IMR-90 (cell line): ENCODE data around the gene GAS2L2. TPM values are rescaled to one million over a fixed set of nuclear protein-coding genes. Genes with fewer than 3 reads are reported as not detected.

ENCODE experiments used
- ATAC-seq: fragments of 200-7000 bp; cut with Tn5 transposase; 2 replicates; pipeline ENCODE4 v1.9.1; 2020; ENCODE audit warnings: low read depth, mild to moderate bottlenecking, moderate library complexity
- BruUV-seq: library from RNA; stranded (reverse); fragments of 400-500 nt; replicated peaks from 2 replicates; lab custom pipeline; 2021; lab: Mats Ljungman, UMichigan
- CTCF ChIA-PET: fragments of 300-600 bp; formaldehyde crosslinking; extraction: SDS; loops from one replicate; lab custom pipeline; 2021; ENCODE audit warnings: antibody characterized with exemption; lab: Yijun Ruan, JAX
- POLR2A ChIA-PET: fragments of 300-600 bp; sonication (Branson Sonifier 250); formaldehyde crosslinking; loops from one replicate; lab custom pipeline; 2022; ENCODE audit warnings: antibody characterized with exemption; ENCODE audit not compliant: unreplicated experiment; lab: Charles Lee
- DNase-seq: peaks from one replicate; pipeline ENCODE4 v3.0.0; 2013
- H2AFZ ChIP-seq: replicated peaks from 2 replicates; pipeline ENCODE3; 2013; ENCODE audit warnings: low read length, mild to moderate bottlenecking; ENCODE audit not compliant: poor library complexity
- H2AK5ac ChIP-seq: 2 replicates; pipeline ENCODE4 v1.6.1; 2013; ENCODE audit warnings: low read depth, low read length, inconsistent platforms
- H2AK9ac ChIP-seq: replicated peaks from 2 replicates; pipeline ENCODE3; 2013; ENCODE audit warnings: mild to moderate bottlenecking, low read depth, low read length, moderate library complexity; ENCODE audit not compliant: poor library complexity
- H2BK120ac ChIP-seq: 2 replicates; pipeline ENCODE4 v1.6.1; 2013; ENCODE audit warnings: low read depth, low read length, inconsistent platforms
- H2BK15ac ChIP-seq: 3 replicates; pipeline ENCODE4 v1.6.1; 2013; ENCODE audit warnings: low read depth, low read length, inconsistent platforms
- H2BK20ac ChIP-seq: 2 replicates; pipeline ENCODE4 v1.6.1; 2013; ENCODE audit warnings: low read depth, mild to moderate bottlenecking, inconsistent platforms, low read length, moderate library complexity
- H2BK5ac ChIP-seq: 2 replicates; pipeline ENCODE4 v1.6.1; 2013; ENCODE audit warnings: mild to moderate bottlenecking, low read depth, low read length, inconsistent platforms; ENCODE audit not compliant: poor library complexity, severe bottlenecking
- H3K14ac ChIP-seq: replicated peaks from 2 replicates; pipeline ENCODE4 v1.6.1; 2013; ENCODE audit warnings: low read depth, low read length, inconsistent platforms
- H3K18ac ChIP-seq: 2 replicates; pipeline ENCODE4 v1.6.1; 2013; ENCODE audit warnings: low read depth, low read length, control low read depth
- H3K23ac ChIP-seq: 2 replicates; pipeline ENCODE4 v1.6.1; 2013; ENCODE audit warnings: low read depth, low read length, inconsistent platforms
- H3K27ac ChIP-seq: 2 replicates; pipeline ENCODE4 v1.5.1; 2013; ENCODE audit warnings: mild to moderate bottlenecking, control low read depth, low read length; ENCODE audit not compliant: insufficient read depth
- H3K27me3 ChIP-seq: 2 replicates; pipeline ENCODE4 v1.6.1; 2013; ENCODE audit warnings: low read length; ENCODE audit not compliant: control insufficient read depth, insufficient read depth
- H3K36me3 ChIP-seq: 2 replicates; pipeline ENCODE4 v1.6.1; 2013; ENCODE audit warnings: low read length, mixed read lengths; ENCODE audit not compliant: control insufficient read depth, insufficient read depth
- H3K4ac ChIP-seq: 2 replicates; pipeline ENCODE4 v1.6.1; 2013; ENCODE audit warnings: low read depth, low read length, inconsistent platforms
- H3K4me1 ChIP-seq: 2 replicates; pipeline ENCODE4 v1.6.1; 2013; ENCODE audit warnings: low read length, mixed read lengths; ENCODE audit not compliant: control insufficient read depth, insufficient read depth
- H3K4me2 ChIP-seq: 2 replicates; pipeline ENCODE4 v1.6.1; 2013; ENCODE audit warnings: low read depth, mild to moderate bottlenecking, control low read depth, low read length, moderate library complexity
- H3K4me3 ChIP-seq: 2 replicates; pipeline ENCODE4 v1.5.1; 2013; ENCODE audit warnings: low read depth, mild to moderate bottlenecking, control low read depth, low read length, moderate library complexity; ENCODE audit not compliant: insufficient read depth
- H3K56ac ChIP-seq: 2 replicates; pipeline ENCODE4 v1.6.1; 2013; ENCODE audit warnings: low read length, inconsistent platforms; ENCODE audit not compliant: insufficient read depth; ENCODE audit errors: extremely low read depth
- H3K79me1 ChIP-seq, 2 experiments: 2 replicates each; pipeline ENCODE4 v1.6.1; 2013; ENCODE audit warnings: low read length in 2 of 2, inconsistent platforms in 1 of 2, low read depth in 1 of 2
- H3K9ac ChIP-seq: 2 replicates; pipeline ENCODE4 v1.6.1; 2013; ENCODE audit warnings: low read depth, low read length, control low read depth
- H3K9me1 ChIP-seq: 2 replicates; pipeline ENCODE4 v1.6.1; 2013; ENCODE audit warnings: low read length, inconsistent platforms; ENCODE audit not compliant: insufficient read depth
- H3K9me3 ChIP-seq: 2 replicates; pipeline ENCODE4 v1.6.1; 2013; ENCODE audit warnings: low read length; ENCODE audit not compliant: control insufficient read depth, insufficient read depth
- H4K20me1 ChIP-seq: 2 replicates; pipeline ENCODE4 v1.6.1; 2013; ENCODE audit warnings: low read length, inconsistent platforms; ENCODE audit not compliant: insufficient read depth
- H4K5ac ChIP-seq: 2 replicates; pipeline ENCODE4 v1.6.1; 2013; ENCODE audit warnings: mild to moderate bottlenecking, low read depth, low read length, control low read depth
- H4K8ac ChIP-seq, 2 experiments: 2 replicates each; pipeline ENCODE4 v1.6.1; 2013; ENCODE audit warnings: low read depth in 2 of 2, low read length in 2 of 2, control low read depth in 1 of 2, inconsistent platforms in 1 of 2
- H4K91ac ChIP-seq: 2 replicates; pipeline ENCODE4 v1.6.1; 2013; ENCODE audit warnings: low read depth, low read length, inconsistent platforms; ENCODE audit not compliant: insufficient read depth
- BHLHE40 ChIP-seq: fragments of 150-350 bp; IDR thresholded peaks from 2 replicates; pipeline ENCODE4 v1.6.1; 2016; ENCODE audit warnings: mild to moderate bottlenecking, low read depth, low read length
- CEBPB ChIP-seq: IDR thresholded peaks from 2 replicates; pipeline ENCODE4 v1.6.1; 2012; ENCODE audit warnings: low read depth, low read length, improper control_type of control experiment
- CTCF ChIP-seq: conservative IDR thresholded peaks from 2 replicates; pipeline ENCODE4 v1.5.1; 2012; ENCODE audit warnings: mild to moderate bottlenecking, low read depth, low read length, improper control_type of control experiment
- ELK1 ChIP-seq: fragments of 150-350 bp; IDR thresholded peaks from 2 replicates; pipeline ENCODE4 v1.6.1; 2016; ENCODE audit warnings: low read depth, mild to moderate bottlenecking, low read length, moderate library complexity, borderline replicate concordance
- MAFK ChIP-seq: IDR thresholded peaks from 2 replicates; pipeline ENCODE4 v1.6.1; 2012; ENCODE audit warnings: low read depth, low read length, improper control_type of control experiment
- MAZ ChIP-seq: IDR thresholded peaks from 2 replicates; pipeline ENCODE4 v1.6.1; 2012; ENCODE audit warnings: low read depth, mild to moderate bottlenecking, low read length, improper control_type of control experiment, moderate library complexity, borderline replicate concordance
- POLR2A ChIP-seq: IDR thresholded peaks from 2 replicates; pipeline ENCODE4 v1.6.1; 2012; ENCODE audit warnings: mild to moderate bottlenecking, low read depth, low read length
- RAD21 ChIP-seq: IDR thresholded peaks from 2 replicates; pipeline ENCODE4 v1.6.1; 2012; ENCODE audit warnings: low read length, improper control_type of control experiment
- RFX5 ChIP-seq: IDR thresholded peaks from 2 replicates; pipeline ENCODE4 v1.8.0; 2012; ENCODE audit warnings: low read depth, mild to moderate bottlenecking, low read length, moderate library complexity
- SMC3 ChIP-seq: fragments of 150-350 bp; IDR thresholded peaks from 2 replicates; pipeline ENCODE4 v1.6.1; 2016; ENCODE audit warnings: low read depth, mild to moderate bottlenecking, antibody characterized with exemption, low read length, moderate library complexity
- USF2 ChIP-seq: fragments of 150-350 bp; IDR thresholded peaks from 2 replicates; pipeline ENCODE4 v1.6.1; 2017; ENCODE audit warnings: mild to moderate bottlenecking, antibody characterized with exemption, low read length, low read depth
- WGBS, 2 experiments: methylation state at CpG; one replicate each; pipeline versions ENCODE4 v1.1.5 to v1.1.7; 2013; ENCODE audit warnings: missing lambda C conversion rate in 2 of 2; ENCODE audit not compliant: insufficient read length in 1 of 2; ENCODE audit errors: extremely low coverage in 2 of 2; 5-methylcytosine and 5-hydroxymethylcytosine counted together
- dilution Hi-C: fragments of 300-500 bp; cut with HindIII; formaldehyde crosslinking; loops from one replicate; pipeline ENCODE4 v1.14.3; 2018; ENCODE audit warnings: low sequenced_read_pairs; ENCODE audit not compliant: unreplicated experiment
- in situ Hi-C: fragments of 300-500 bp; cut with MboI; formaldehyde crosslinking; loops from 3 replicates; pipeline ENCODE4 v1.14.3; 2019; ENCODE audit warnings: low sequenced_read_pairs, inconsistent platforms, mixed read lengths
- intact Hi-C: fragments of 100-400 bp; cut with micrococcal nuclease; formaldehyde crosslinking; loops from 2 replicates; pipeline ENCODE4 v1.10.0; 2022
- polyA plus RNA-seq, 3 experiments: library from polyadenylated mRNA; depleted of rRNA; stranded (reverse); fragments of >200 nt; gene quantifications; 2 replicates each; pipeline ENCODE4 v1.2.3, GENCODE V29; 2012; ENCODE audit warnings: low replicate concordance in 1 of 3
- total RNA-seq: library from RNA; depleted of rRNA; stranded (reverse); fragments of >200 nt; gene quantifications from 2 replicates; pipeline ENCODE4 v1.2.3, GENCODE V29; 2012

The GAS2L2 gene
- total and polyA plus RNA-seq, 2 of the 4 experiments (the other 2 are of a cell fraction): 0.02 TPM; not detected in 1

DNA sequence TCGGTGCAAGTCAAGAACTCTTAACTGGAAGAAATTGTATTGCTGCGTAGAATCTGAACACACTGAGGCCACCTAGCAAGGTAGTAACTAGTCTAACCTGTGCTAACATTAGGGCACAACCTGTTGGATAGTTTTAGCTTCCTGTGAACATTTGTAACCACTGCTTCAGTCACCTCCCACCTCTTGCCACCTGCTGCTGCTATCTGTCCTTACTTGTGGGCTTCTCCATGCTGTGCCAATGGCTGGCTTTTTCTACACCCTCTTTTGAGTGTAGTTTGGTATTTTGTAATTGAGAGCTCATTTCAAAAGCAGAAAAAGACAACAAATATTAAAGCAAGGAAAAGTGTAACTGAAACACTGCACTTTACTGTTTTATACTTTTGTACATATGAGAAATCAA, 29.3 kb downstream of the GAS2L2 start:
- no peak overlapping the region for H3K9ac ChIP-seq
- DNase-seq (no peak), ATAC-seq (no peak)
- CTCF ChIA-PET: no interaction called here
- no TSS peak for BruUV-seq
- H3K4ac ChIP-seq: no peak overlapping the region
- TF ChIP-seq MAFK (no peak), POLR2A (no peak), MAZ (no peak), BHLHE40 (no peak), CEBPB (no peak), SMC3 (no peak), ELK1 (no peak), RFX5 (no peak), CTCF (no peak), RAD21 (no peak), USF2 (no peak)
- H3K27ac ChIP-seq: no peak overlapping the region
- H2AK9ac ChIP-seq: no peak overlapping the region
- no peak overlapping the region for H3K23ac ChIP-seq
- no peak overlapping the region for H2AK5ac ChIP-seq
- peaks cover 23% of the 10 kb centered on the region for H3K36me3 ChIP-seq
- H3K4me2 ChIP-seq: no peak overlapping the region
- H4K91ac ChIP-seq: no peak overlapping the region
- POLR2A ChIA-PET: no interaction called here
- no peak overlapping the region for H2BK20ac ChIP-seq
- dilution Hi-C loops (no loop called here), in situ Hi-C loops (no loop called here), intact Hi-C loops (no loop called here)
- no peaks in the 10 kb centered on the region for H3K27me3 ChIP-seq
- H2BK15ac ChIP-seq: no peak overlapping the region
- WGBS, 2 experiments: 100% methylated on average over 1 of the region's 2 CpGs; no CpG with 5 or more reads in 1 of the 2 experiments
- H3K18ac ChIP-seq: no peak overlapping the region
- H2AFZ ChIP-seq: no peak overlapping the region
- H2BK120ac ChIP-seq: no peak overlapping the region
- H3K56ac ChIP-seq: no peak overlapping the region
- no peak overlapping the region for H3K4me3 ChIP-seq
- H4K8ac ChIP-seq: no peak overlapping the region
- H4K20me1 ChIP-seq: peaks cover 13% of the 10 kb centered on the region; the same call in 1 of the 2 replicates
- no peak overlapping the region for H3K14ac ChIP-seq
- no peak overlapping the region for H4K5ac ChIP-seq
- H3K9me1 ChIP-seq: peaks cover 14% of the 10 kb centered on the region
- no peak overlapping the region for H2BK5ac ChIP-seq
- peaks cover 6 to 31% of the 10 kb centered on the region in 2 experiments; a peak in 3 of 4 replicates for H3K79me1 ChIP-seq
- no peaks in the 10 kb centered on the region for H3K9me3 ChIP-seq
- H3K4me1 ChIP-seq: peaks cover 15% of the 10 kb centered on the region
